Measurements from ENCODE around the gene GORAB.

- TF ChIP-seq EZH2 (IDR thresholded peaks at IDR 0.05; ENCODE audit: borderline replicate concordance, insufficient read depth, low read length, poor library complexity, severe bottlenecking) (no peak), POLR2AphosphoS5 (IDR thresholded peaks at IDR 0.05) (no peak), TAF1 (IDR thresholded peaks at IDR 0.05; ENCODE audit: low read depth) (no peak), MXI1 (conservative IDR thresholded peaks at IDR 0.05; ENCODE audit: poor library complexity, severe bottlenecking) (no peak), SMC3 (conservative IDR thresholded peaks at IDR 0.05; ENCODE audit: poor library complexity) (no peak), EP300 (conservative IDR thresholded peaks at IDR 0.05; ENCODE audit: poor library complexity, severe bottlenecking) (no peak), RAD21 (conservative IDR thresholded peaks at IDR 0.05) (no peak)
- TF ChIP-seq, protein P1, sequence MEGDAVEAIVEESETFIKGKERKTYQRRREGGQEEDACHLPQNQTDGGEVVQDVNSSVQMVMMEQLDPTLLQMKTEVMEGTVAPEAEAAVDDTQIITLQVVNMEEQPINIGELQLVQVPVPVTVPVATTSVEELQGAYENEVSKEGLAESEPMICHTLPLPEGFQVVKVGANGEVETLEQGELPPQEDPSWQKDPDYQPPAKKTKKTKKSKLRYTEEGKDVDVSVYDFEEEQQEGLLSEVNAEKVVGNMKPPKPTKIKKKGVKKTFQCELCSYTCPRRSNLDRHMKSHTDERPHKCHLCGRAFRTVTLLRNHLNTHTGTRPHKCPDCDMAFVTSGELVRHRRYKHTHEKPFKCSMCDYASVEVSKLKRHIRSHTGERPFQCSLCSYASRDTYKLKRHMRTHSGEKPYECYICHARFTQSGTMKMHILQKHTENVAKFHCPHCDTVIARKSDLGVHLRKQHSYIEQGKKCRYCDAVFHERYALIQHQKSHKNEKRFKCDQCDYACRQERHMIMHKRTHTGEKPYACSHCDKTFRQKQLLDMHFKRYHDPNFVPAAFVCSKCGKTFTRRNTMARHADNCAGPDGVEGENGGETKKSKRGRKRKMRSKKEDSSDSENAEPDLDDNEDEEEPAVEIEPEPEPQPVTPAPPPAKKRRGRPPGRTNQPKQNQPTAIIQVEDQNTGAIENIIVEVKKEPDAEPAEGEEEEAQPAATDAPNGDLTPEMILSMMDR (IDR thresholded peaks at IDR 0.05; ENCODE audit: poor library complexity, severe bottlenecking): no peak
Observed at GRCh38 chr1:170567214-170567613, 35.2 kb downstream of the GORAB start.
